Stimulated activated CD4-positive, alpha-beta T cell treated with anti-CD3 and anti-CD28 coated beads, Interleukin-4, amount 100 ng/mL, for 48 hours (primary cell): ENCODE data around the gene PRSS12.
"Not testable (repeated sequence)": the region's sequence is repeated elsewhere in the genome, so short reads cannot be mapped to it uniquely, and the experiment has no call there.

ENCODE experiments used
- DNase-seq, 2 donors: peaks; one replicate each; pipeline ENCODE4 v3.0.0-alpha.2; 2020; ENCODE audit warnings: low read depth in 2 of 2

PRSS12 gene

DNA sequence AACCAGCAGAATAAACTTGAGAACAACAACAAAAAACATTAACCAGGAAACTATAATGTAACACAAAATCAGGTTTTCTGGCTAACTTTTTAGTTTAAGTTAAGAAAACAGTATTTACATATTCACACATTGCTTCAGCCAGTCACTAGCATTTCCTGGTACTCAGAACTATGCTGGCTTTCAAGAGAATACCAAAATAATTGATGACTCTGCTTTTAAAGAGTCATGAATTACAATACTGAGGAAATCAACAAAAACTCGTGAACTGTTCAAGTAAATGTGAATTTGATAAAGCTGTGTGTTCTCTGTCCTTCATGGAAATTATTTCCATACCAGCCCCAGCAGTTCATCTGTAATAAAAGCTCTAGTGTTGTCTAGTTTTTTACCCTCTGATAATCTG, 27.4 kb downstream of the PRSS12 start:
- no peak for DNase-seq

DNA sequence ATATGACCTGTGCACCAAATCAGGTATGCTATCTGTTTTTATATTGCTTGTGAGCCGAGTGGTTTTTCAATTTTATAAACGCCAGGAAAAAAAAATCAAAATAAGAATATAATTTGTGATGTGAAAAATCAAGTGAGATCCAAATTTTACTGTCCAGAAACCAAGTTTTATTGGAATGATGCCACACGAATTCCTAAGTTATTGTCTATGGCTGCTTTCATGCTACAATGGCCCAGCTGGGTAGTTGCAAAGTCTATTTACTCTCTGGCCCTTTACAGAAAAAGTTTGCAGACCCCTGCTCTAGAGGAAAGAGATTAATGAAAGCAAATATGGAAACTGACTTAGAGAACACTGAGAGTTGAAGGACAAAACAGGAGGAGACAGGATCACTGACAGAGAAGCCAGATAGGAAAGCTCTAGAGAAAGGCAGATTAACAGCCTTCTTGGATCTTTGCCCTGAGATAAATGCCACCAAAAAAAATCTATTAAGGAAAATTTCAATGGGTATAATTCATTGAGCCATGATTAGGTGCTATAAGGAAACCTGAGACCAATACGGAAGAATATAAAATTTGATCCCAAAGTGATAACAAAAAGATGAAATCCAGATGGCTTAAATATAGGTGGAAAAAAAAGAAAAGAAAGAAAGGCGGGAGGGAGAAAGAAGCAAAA, 29.8 kb downstream of the PRSS12 start:
- no peak for DNase-seq

DNA sequence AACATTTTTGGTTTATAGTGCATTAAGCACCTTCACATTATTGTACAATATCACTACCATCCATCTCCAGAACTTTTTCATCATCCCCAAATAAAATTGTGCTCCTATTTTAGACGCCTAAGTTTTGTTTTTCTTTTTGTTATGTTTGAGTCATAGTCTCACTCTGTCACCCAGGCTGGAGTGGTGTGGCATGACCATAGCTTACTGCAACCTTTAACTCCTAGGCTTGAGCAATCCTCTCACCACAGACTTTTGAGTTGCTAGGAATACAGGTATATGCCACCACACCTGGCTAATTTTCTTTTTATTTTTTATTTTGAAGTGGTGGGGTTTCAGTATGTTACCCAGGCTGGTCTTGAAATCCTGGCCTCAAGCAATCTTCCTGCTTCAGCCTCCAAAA, 33.9 kb downstream of the PRSS12 start:
- DNase-seq, result no peak

DNA sequence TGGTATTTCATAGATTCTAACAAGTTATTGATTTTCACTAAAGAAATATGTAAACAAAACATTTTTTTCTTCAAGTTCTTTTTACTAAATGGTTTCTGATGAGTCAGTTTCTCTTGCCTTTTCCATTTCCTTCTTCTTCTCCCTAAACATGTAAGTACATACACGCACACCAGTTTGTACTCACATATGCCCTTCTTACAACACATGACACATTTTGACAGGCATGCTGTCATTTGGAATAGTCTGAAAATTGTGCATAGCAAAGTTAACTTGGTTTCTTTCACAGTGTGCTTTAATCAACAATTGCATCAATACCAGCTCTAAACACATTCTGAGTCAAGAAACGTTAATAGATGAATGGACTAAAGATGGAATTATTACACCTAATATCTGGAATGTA, 35.1 kb downstream of the PRSS12 start:
- no peak for DNase-seq

DNA sequence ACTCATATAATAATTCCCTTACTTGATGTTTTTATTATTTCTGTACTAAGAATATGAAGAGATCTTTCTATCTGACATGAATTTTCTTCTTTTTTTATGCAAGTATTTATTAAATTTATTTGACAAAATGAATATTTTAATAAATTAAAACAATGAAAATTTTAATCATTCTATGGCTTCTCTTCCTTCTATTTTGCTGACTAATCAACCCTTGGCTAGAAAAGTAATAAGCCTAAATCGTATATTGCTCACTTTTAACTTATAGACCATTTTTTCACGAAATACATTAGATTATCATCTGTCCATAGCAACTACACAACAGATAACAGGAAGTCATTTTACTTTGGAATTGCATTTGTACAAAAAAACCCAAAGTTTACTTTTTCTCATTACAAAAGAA, 38.6 kb downstream of the PRSS12 start:
- no peak for DNase-seq

DNA sequence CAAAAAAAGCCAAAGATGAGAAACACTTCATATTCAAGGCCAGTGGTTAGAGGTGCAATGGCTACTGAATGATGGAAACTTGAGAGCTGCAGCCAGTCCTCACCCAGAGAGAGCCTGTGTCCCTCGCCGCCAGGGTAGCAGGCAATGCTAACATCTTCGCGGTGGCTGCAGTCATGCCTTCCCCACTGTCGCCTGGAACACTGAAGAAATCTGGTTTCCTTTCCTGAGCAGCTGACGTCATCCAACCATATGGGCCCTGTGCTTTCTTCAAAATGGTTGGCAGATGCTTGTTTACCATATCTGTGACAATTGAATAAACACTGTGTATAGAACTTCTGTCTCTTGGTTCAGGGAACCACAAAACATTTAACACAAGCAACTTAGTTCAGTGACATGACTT, 39.7 kb downstream of the PRSS12 start:
- DNase-seq, result no peak

DNA sequence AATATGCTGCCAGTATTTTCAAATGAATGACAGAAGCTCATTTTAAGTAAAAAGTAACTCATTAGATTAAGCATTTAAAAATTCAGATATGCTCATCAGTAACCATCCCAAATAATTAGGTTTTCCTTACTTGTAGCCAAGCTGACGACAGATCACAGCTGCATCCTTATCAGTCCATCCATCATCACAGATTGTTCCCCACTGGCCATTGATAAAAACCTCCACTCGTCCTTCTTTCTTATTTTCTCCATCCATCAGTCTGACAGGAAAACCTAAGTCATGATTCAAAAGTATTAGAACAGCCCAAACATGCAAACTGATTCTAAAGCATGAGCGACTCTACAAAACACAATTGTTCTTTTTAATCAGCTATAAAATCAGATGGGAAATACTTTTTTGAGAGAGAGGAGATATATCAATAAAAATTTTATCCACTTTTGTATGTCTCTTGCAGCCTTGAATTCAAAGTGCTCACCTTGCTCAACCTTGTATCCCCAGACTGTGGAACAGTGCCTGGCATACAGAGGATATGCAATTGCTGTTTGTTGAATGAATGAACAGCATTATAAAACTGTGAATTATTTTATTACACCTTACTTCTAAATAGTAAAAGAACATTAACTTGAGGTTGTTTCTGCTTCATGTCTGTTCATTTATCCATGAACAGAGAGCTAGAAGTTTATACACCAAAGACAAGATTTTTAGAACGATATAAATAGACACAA, 44.3 kb downstream of the PRSS12 start:
- no peak for DNase-seq

DNA sequence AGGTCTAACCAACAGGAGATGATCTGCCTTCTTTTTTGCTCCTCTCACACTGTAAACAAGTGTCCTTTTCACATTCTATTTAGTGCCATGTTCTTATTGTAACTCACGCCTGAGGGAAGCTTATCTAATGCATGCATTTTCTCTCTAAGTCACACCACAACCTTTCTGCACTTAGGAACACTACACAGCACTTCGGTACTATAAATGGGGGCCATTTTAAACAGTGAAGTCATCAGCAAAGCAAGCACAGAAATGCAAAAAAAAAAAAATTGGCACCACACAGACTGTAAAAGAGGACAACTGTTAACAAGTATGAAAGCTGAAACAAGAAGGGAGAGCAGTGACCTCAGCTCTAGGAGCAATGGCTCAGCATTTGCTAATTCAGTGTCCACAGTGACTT, 45.2 kb downstream of the PRSS12 start:
- no peak for DNase-seq

DNA sequence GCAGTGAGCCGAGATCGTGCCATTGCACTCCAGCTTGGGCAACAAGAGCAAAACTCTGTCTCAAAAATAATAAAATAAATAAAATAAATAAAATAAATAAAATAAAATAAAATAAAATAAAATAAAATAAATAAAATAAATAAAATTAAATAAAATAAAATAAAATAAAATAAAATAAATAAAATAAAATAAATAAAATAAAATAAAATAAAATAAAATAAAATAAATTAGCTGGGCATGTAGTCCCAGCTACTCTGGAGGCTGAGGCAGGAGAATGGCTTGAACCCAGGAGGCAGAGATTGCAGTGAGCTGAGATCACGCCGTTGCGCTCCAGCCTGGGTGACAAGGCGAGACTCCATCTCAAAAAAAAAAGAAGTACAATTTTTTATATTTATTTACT, 53.2 kb downstream of the PRSS12 start:
- not testable (repeated sequence) for DNase-seq

DNA sequence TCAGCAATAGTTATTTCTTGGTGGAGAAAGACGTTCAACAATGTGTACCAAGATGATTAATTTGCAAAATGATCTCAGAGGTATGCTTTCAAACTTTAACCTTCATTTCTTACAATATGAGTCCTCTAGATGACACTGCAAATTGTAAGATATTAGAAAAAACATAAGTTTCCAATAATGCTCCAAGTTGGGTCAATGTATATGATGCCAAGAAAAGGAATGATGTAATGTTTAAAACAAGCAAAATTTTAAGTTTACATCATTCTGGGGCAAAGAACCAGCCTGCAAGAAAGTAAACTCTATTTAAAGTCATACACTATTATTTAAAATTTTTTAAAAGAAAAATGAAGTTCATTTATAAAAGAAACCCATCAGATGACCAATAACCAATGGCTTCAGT, 56.1 kb downstream of the PRSS12 start:
- DNase-seq, result no peak

DNA sequence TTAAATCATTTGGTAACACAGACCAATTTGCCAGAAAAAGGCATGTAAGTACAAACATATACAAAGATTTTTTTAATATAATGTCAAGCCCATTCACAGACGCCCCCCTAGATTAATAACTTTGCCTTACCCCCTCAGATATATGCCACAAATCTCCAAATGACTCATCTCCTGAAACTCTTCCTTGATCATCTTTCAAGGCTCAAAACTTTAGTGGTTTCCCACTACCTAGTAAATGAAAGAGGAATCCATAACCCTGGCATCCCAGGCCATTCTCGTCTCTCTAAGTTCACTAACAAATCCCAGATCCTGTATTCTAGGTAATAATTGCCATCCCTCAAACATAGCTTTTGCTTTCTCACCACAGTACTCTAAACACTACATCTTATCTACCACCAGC, 61.9 kb downstream of the PRSS12 start:
- no peak for DNase-seq

DNA sequence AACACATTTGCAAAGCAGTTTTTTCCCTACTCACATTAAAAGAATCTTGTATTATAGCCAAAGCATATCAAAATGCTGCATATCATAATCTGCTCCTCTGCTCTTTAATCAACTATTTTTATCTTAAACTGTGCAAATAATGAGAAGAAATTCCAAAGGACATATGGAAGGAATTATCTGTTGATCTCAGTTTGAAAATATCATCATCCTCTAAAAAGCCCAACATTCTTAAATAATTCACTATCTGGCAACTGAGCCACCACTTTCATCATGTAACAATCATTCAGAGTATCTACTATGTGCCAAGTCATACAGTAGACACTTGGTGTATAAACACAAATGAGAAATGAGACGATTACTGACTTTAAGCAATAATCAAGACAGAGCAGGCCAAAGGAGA, 63.0 kb downstream of the PRSS12 start:
- no peak for DNase-seq

DNA sequence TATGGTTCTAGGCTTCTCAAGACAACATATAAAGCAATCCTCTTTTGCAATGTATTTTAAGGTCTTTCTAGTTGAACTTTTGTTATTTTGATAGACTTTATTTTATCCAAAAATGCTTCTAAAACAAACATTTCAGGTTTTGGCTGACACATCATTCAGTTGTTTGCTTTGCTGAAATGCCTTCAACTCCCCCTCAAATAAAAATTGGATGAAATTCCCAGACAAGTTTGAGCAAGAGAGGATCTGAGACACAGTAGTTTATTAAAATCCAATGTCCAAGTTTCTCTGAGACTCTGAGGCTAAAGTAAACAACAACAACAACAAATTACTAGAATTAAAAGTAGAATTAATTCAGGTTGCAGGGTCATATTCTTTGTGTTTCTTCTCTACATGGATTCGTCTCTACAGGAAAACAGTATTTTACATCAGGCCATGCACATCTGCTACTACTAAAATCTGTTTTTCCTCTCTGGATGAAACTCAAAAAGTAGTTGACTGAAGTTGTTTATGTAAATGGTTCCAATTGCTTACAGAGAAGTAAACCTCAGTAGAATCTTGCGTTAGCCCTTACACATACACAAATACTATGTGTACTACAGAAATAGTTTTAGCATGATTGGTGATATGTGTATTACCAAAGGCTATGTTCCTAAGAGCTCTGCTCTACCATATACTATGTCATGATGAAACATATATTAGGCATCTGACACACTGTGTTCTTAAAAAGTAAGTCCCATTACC, 64.9 kb downstream of the PRSS12 start:
- no peak for DNase-seq

DNA sequence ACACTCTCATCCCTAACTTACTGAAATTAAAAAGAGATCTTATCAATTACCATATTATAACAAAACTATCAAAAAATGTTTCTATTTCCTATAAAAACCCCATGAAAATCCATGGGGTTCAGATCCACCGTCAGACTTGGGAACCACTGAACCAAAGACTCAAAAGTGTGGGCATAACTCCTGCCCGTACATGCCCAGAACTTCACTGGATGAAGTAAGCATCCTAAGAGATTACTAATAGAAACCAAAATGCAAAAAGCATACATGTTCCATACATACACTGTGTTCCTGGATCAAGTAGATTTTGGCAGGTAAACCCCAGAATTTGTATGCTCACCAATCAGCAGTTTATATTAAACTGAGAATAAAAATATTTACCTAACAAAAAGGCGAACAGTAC, 66.1 kb downstream of the PRSS12 start:
- no peak for DNase-seq

DNA sequence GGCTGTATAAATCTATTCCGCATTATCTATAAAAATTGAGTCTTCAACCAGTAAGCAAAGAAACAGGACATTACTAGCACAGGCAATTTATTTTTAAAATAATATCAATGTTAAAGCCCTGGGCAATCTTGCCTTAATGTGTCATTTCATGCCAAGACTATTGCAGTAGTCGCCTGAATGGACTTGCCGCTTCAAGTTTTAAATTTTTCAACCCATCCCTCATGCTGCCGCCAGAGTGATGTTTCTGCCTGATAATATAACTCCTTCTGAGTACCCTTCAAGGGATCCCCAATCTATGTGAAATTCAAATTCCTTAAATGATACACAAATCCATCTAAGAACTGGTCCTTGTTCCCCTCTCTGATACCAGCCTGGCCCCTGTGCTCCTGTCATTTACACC, 66.9 kb downstream of the PRSS12 start:
- DNase-seq, result no peak

DNA sequence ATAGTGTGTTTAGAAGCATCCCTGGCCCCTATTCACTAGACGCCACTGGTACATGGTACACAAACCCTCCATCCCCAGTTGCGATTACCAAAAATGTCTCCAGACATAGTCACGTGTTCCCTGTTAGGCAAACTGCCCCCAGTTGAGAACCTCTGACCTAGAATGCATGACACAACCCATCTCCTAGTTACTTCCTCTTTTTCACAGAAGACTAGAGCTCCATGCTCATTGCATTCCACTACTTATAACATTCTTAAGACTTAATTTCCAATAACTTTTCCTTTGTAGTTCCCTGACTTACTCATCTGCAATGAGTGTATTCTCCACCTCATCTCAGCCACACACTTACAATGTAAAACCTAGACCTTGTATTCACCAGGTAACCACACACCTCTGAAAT, 68.6 kb downstream of the PRSS12 start:
- DNase-seq, result no peak

DNA sequence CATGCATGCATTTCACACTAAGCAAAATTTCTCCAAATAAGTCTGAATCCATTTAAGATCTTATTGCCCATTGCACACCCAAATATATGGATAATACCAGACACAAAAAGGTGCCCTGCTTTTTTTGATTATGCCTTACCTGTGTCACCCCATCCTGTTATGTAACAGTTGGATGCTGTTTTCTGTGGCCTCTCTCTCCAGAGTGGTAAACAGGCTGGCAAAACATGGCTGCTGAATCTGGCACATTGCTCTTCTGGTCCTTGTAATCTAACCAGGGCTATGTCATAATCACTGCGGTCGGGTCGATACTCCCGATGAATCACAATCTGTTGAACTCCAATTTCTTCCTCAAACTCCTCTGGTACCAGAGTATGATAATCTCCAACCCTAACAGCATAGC, 70.1 kb downstream of the PRSS12 start:
- DNase-seq, result no peak

DNA sequence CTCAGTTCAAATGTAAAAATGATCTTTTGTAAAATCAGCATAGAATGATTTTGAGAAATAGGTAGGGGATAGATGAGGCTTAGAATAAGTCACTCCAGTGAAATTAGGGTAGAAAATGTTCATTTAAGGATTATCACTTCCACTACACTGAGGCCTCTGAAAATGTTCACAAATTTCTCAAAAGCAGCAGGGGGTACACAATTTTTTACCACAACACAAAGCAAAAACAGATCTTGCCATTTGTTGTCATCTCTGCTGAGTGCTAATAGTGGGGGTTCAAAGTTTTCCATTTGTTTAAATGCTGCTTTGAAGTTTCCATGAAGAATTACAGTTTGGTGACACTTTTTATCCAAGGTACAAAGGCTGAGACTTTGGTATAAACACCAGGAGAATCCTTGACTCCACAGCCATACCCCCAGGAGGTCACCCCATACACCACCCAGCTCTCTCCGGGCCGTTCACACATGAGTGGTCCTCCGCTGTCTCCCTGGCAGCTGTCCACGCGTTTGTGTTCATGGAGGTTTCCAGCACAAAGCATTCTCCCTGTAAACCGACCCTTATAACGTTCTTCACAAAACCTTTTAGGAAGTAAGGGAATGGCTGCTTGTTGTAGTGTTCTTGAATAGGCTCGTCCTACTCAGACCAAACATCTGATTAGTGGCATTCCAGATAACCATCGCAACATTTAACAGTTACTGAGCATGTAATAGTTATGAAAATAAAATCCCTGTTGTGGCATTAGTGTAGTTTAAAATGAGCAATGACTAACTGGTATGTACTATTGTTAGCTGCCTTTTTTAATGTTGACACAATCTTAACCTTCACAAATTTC, 71.0 kb downstream of the PRSS12 start:
- DNase-seq, result no peak

DNA sequence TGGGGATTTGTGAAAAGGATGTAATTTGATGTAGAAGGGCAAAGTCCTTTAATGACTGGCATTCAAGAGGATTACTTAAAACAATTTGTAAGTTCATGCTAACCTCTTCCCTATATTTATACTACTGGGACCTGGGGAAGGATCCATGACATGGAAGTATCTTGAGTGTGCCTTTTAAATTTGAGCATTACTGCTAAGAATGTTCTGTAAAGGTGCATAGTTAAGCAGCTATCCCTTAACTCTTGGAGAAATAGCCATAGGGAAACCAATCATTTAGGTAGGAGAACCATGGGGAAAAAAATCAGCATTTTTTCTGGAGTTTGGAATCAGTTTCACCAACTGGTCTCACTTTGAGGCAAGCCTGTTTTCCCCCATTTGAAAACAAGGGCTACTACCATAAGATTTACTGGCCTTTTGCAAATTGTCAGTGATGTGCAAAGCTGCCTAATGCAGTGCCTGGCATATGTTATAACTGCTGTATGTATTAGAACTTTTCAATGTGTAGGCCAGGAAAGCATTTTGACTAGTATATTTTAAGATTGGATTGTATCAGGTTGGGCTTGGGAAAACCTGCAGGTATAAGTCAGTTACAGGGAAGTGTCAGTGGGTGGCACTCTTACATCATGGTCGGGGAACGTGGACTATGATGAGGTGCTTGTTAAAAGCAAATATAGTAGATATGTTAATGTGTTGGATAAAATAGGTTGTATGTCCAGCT, 72.1 kb downstream of the PRSS12 start:
- no peak for DNase-seq

DNA sequence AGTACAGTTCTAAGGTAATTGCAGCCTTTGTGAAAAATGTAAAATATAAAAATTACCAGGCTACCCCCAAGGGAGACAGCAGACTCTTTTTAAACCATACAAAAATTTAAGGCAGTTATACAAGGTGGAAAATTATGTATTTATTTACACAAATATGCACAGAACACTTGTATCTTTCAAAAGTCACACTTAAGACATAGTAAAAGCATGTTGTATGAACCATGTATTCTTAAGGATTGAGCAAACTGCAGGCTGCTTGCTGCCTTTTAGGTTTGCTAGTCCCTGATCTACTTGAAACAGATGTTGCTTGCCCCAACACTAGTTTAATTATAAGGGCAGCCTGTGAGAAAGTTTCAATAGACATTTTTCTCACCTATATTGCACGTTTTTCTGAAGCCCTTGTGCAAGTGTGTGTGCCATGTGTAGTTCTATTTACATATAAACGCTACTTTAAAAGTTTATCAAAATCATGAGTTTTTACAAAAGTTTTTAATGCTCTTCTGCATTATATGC, 72.8 kb downstream of the PRSS12 start:
- no peak for DNase-seq

DNA sequence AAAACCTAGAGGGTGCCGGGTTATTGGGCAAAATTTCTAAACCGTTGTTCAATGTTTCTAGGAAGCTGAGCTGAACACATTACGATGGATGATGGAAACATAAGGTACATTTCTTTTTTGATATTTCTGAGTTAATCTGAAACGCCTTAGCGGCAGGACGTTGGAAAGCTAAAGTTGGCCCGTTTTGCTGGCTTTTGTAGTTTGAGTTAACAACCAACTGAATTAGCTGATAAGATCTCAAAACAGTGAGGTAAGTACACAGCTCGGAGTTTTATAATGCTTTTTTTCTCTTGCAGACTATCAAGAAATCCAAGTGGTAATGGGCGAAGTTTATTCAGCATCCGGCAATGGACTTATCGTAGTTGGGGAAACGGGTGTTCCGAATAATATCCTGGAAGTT, 73.5 kb downstream of the PRSS12 start:
- DNase-seq, result no peak
